ENCODE data around the gene CDH1.
"Not testable (repeated sequence)": the region's sequence is repeated elsewhere in the genome, so short reads cannot be mapped to it uniquely, and the experiment has no call there.

Gene CDH1

DNA sequence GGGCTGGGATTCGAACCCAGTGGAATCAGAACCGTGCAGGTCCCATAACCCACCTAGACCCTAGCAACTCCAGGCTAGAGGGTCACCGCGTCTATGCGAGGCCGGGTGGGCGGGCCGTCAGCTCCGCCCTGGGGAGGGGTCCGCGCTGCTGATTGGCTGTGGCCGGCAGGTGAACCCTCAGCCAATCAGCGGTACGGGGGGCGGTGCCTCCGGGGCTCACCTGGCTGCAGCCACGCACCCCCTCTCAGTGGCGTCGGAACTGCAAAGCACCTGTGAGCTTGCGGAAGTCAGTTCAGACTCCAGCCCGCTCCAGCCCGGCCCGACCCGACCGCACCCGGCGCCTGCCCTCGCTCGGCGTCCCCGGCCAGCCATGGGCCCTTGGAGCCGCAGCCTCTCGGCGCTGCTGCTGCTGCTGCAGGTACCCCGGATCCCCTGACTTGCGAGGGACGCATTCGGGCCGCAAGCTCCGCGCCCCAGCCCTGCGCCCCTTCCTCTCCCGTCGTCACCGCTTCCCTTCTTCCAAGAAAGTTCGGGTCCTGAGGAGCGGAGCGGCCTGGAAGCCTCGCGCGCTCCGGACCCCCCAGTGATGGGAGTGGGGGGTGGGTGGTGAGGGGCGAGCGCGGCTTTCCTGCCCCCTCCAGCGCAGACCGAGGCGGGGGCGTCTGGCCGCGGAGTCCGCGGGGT lies at the start of gene CDH1:
Gene CDH1 (plus strand): TSS at position 247 of the 684 bp plus-strand sequence. CDS start 124 bp downstream, at position 371.
- no peak for FAIRE-seq

GRCh38 chr16:68689921-68690320 lies 47.2 kb upstream of the CDH1 start:
- FAIRE-seq, result no peak

GRCh38 chr16:68695575-68695974 lies 41.5 kb upstream of the CDH1 start:
- FAIRE-seq, result no peak

- FAIRE-seq, result no peak
Measured at GRCh38 chr16:68696514-68696913, 40.6 kb upstream of the CDH1 start.

GRCh38 chr16:68698091-68698490 lies 39.0 kb upstream of the CDH1 start:
- FAIRE-seq, result no peak

DNA sequence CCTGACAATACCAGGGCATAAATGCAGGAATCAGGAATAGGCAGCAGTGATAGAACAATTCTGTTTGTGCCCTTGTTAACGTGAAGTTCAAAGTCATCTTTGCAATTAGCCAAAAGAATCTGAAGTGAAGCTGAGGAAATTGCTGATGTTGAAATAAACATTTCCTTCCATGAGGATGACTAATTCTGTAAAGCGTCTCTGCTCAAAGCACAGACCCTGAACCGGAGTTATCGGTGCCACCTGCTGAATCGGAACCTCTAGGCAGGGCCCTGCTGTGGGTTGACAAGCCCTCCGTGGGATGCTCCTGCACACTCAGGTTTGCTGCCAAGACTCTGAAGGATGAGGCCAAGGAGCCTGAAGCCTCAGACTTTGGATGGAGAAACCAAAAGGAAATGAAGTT lies 37.0 kb upstream of the CDH1 start:
- FAIRE-seq, result no peak

DNA sequence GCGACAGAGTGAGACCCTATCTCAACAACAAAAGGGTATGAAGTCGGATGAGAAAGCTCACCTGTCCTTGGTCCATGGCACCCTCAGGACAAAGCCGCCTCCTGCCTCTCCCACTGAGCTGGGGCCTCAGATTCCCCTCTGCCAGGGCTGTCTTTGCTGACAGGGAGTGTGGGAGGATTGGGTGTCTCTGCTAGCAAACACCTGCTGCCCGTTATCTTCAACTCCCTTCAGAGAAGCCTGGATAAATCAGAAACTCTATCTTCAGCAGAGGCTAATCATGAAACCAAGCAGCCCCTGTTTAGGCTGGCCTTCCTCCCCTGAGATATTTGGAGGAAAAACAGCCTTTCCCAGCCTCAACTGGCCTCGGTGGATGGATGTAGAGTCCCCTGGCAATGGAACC lies 36.3 kb upstream of the CDH1 start:
- FAIRE-seq, result no peak

DNA sequence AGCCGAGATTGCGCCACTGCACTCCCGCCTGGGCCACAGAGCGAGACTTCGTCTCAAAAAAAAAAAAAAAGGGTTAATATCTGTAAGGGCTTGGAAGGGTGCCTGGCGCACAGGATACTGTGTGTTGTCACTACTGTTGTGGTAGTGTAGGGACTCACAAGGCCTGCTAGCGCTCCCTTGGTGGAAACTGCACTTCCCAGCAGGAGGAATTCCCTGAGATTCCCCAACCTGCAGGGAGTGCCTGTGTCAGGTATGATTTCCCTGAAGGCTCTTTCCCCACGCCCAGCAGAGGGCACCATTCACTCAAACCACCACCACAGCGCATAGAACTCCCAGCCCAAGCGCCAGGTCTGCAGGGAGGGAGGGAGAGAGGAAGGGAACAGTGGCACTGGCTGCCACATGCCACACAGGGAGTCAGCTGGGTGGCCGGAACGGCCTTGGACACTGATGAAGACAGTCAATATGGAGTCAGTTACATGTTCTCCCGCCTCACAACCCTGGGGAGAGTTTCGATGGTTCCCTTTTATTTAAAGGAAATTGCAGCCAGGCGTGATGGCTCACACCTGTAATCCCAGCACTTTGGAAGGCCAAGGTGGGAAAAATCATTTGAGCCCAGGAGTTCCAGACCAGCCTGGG lies 32.7 kb upstream of the CDH1 start:
- FAIRE-seq, result no peak

DNA sequence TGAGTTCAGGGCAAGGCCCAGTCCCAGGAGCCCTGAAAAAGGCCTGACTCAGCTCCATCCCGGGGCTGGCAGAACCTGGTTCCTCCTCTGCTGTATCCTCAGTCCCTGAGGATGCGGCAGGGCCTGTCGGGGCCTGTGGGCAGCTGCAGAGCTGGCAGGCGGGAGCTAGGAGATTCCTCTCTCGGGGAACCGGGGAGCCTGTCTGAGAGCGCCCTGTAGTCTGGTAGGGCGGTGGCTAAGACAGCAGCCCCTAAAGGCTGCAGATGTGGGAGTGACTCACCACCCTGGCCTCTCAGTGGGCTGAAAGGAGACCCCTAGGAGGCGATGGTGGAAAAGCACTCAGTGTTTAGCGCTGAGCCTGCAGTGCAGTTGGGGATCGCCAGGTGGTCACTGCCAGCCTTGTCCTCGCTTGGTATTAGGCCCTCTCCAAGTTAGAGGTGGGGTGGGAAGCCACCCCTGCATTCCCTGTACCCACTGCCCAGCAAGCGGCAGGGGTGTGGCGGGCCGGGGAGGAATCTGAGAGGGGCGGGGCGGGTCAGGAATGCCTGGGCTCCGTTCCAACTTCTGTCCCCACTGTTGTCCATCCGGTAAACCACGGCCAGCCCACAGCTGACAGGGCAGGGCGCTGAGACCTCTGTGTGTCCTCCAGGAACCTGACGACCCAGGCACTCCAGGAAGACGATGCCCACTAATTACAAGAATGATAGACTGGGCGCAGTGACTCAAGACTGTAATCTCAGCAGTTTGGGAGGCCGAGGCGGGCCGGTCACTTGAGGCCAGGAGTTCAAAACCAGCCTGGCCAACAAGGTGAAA lies 29.5 kb upstream of the CDH1 start:
- FAIRE-seq, result no peak

- FAIRE-seq, result no peak
Measured at GRCh38 chr16:68710211-68710610, 26.9 kb upstream of the CDH1 start.

DNA sequence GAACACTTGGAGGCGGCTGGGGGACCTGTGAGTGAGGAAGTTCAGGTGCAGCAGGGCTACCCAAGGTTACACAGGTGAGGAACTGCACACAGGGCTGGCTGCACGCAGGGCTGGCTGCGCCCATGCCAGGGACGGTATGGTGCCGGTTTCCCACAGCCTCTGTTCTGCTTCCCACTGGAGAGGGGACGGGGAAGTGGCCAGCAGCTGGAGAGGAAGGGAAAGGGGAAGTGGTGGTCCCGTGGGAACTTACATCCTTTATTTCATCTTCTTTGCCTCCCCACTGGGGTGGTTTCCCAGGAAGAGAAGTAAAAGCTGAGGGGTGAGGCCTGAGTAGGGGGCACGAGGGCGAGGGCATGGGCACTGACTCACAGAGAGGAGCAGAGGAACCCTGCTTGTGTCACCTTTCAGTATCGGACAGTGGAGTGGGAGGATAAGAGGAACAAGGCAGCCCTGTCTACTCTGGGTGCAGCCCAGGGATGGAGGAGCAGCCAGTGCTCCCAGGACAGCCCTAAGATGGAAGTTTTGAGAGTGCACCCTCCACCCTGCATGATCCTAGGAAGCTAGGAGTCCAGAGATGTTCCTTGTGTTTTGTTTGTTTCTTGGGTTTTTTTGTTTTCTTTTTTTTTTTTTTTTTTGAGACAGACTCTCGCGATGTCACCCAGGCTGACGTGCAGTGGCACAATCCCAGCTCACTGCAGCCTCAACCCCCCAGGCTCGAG lies 25.5 kb upstream of the CDH1 start:
- FAIRE-seq, result no peak

GRCh38 chr16:68713361-68713760 lies 23.7 kb upstream of the CDH1 start:
- no peak for FAIRE-seq

- no peak for FAIRE-seq
Measured at GRCh38 chr16:68715471-68715870, 21.6 kb upstream of the CDH1 start.

DNA sequence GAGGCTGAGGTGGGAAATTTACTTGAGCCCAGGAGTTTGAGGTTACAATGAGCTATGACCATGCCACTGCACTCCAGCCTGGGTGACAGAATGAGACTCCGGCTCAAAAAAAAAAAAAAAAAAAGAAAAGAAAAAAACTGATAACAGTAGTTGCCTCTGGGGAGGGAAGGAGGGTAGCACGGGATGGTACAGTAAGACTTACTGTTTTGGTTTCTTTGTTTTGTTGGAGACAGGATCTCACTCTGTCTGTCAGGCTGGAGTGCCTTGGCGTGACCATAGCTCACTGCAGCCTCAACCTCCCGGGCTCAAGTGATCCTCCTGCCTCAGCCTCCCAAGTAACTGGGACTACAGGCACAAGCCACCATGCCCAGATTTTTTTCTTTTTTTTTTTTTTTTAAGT lies 20.6 kb upstream of the CDH1 start:
- FAIRE-seq, result not testable (repeated sequence)

- FAIRE-seq, result no peak
Measured at GRCh38 chr16:68717684-68718083, 19.4 kb upstream of the CDH1 start.

- no peak for FAIRE-seq
Measured at GRCh38 chr16:68718590-68718989, 18.5 kb upstream of the CDH1 start.

- FAIRE-seq, result no peak
Measured at GRCh38 chr16:68719993-68720489, 17.1 kb upstream of the CDH1 start.

GRCh38 chr16:68722119-68723024 lies 14.7 kb upstream of the CDH1 start:
- no peak for FAIRE-seq

- FAIRE-seq, result no peak
Measured at GRCh38 chr16:68724797-68725196, 12.3 kb upstream of the CDH1 start.

DNA sequence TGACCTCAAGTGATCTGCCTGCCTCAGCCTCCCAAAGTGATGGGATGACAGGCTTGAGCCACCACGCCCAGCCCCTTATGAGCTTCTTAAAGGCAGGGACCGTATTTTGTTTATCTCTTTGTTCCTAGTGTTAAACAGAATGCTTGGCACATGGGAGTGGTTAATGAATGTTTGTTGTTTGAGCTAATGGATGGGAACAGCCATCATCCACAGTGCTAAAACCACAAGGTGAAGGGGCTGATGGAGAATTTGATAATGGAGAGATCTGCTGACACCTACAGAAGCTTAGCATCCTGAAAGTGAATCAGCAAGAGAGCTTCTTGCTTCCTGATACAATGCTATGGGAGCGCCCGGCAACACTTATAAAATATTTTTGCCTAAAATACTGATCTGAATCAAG lies 8.6 kb upstream of the CDH1 start:
- FAIRE-seq, result no peak

GRCh38 chr16:68731637-68732036 lies 5.5 kb upstream of the CDH1 start:
- no peak for FAIRE-seq

Measured in G401.6 (cell line).